Stimulated activated CD4-positive, alpha-beta T cell treated with anti-CD3 and anti-CD28 coated beads, Interleukin-1b, Interleukin-23, amount 100 ng/mL, for 48 hours (primary cell): ENCODE results near the gene MZF1.
"Not testable (repeated sequence)": the region's sequence is repeated elsewhere in the genome, so short reads cannot be mapped to it uniquely, and the experiment has no call there.

Experiments
- DNase-seq: peaks from one replicate; pipeline ENCODE4 v3.0.0-alpha.2; 2020

Gene MZF1

GRCh38 chr19:58572818-58573657 is at the start of gene MZF1:
MZF1 (minus strand) TSS chr19:58573335; CDS start chr19:58571389, 1,946 bp downstream.
- DNase-seq, result peak; percentile 100

DNA sequence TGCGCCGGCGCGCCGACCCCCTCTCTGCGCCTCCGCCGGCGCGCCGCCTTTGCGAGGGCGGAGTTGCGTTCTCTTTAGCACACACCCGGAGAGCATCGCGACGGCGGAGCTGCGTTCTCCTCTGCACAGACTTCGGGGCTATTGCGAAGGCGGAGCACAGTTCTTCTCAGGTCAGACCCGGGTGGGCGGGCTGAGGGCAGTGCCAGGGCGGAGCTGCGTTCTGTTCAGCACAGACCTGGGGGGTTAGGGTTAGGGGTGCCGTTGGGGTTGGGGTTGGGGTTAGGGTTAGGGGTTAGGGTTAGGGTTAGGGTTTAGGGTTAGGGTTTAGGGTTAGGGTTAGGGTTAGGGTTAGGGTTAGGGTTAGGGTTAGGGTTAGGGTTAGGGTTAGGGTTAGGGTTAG is 34.1 kb upstream of the MZF1 start:
- DNase-seq, result not testable (repeated sequence)

GRCh38 chr19:58606251-58606896 is 33.2 kb upstream of the MZF1 start:
- DNase-seq, result not testable (repeated sequence)

DNA sequence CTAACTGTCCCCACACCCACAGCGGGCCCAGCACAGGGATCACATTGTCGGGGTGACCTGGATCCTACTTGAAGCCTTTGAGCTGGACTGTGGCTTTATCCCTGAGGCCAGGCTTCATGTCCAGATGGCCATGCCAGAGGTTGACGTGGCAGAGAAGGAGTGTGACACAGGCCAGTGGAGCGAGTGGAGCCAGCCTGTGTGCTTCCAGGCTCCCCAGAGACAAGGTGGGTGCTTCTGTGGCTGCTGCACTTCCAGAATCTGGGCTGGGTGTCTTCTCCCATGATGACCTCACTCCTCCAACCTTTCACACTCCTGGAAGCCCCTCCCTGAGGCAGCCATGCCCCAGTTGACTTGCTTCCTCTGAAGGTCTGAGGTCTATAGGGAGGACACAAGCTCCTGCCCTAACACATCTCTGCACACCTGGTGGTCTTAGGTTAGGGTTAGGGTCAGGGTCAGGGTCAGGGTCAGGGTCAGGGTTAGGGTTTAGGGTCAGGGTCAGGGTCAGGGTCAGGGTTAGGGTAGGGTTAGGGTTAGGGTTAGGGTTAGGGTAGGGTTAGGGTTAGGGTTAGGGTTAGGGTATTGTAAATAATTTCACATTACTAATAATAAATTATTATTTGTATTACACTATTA is 13.1 kb upstream of the MZF1 start:
- DNase-seq, result no peak

DNA sequence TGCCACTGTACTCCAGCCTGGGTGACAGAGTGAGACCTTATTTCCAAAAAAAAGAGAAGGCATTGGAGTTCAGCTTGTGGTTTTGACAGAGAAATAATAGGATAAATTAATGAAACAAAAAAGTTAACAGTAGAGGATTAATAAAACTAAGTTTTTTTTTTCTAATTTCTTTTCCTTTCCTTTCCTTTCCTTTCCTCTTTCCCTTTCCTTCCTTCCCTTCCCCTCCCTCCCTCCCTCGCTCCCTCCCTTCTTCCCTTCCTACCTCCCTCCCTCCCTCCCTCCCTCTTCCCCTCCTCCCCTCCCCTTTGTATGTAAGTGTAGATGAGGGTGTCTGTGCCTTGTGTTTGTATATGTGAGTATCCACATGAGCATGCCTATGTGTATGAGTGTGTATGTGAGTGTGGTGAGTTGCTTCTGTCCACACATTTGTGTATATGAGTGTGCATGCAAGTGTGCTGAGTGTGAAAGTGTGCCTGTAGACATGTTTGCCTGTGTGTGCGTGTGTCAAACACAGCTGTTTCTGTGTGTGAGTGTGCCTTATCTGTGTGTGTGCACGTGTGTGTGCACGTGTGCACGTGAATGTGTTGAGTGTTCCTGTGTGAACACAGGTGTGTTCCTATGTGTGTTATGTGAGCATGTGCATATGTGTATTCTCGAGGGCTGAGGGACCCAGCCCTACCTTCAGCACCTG is 12.5 kb upstream of the MZF1 start:
- DNase-seq, result no peak

- no peak for DNase-seq
Observed at GRCh38 chr19:58584498-58585441, 11.6 kb upstream of the MZF1 start.

- DNase-seq, result no peak
Observed at GRCh38 chr19:58582985-58583384, 9.8 kb upstream of the MZF1 start.

- peak; percentile 93 for DNase-seq
Observed at GRCh38 chr19:58581227-58582141, 8.3 kb upstream of the MZF1 start.

- DNase-seq, result no peak
Observed at GRCh38 chr19:58579473-58580142, 6.5 kb upstream of the MZF1 start.

GRCh38 chr19:58578012-58578925 is 5.1 kb upstream of the MZF1 start:
- DNase-seq, result peak; percentile 52

DNA sequence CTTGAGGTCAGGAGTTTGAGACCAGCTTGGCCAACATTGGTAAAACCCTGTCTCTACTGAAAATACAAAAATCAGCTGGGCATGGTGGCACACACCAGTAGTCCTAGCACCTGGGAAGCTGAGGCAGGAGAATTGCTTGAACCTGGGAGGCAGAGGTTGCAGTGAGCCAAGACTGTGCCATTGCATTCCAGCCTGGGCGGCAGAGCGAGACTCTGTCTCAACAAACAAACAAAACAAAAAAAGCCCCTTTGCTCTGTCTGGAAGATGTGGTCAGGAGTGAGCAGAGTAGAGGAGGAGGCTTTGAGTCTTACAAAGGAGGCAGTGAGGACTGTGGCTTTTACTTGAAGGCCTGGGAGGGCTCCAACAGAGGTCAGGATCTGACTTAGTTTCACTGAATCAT is 4.4 kb upstream of the MZF1 start:
- peak; percentile 1 for DNase-seq

GRCh38 chr19:58575183-58576041 is 2.3 kb upstream of the MZF1 start:
- peak; percentile 84 for DNase-seq

DNA sequence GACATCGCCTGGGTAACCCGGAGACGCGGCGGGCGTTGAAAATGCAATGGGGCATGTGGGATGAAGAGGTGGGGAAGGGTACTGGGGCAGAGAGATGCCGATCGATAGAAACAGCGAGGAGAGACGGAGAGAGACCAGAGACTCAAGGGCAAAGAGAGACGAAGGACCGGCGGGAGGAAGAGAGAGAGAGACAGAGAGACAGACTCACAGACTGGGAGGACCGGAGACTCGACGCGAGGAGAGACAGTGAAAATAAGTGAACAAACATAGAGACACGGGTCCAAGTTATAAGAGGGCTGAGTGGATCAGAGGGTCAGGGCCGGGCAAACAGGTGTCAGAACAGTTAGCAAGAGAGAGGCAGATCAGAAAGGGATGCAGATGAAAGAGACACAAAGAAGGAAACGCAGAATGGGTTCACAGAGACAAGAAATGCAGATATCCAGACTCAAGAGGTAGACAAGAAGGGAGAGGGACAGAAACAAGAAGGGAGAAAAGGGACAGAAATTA is 576 bp upstream of the MZF1 start:
- DNase-seq, result no peak

- no peak for DNase-seq
Observed at GRCh38 chr19:58572026-58572817, 913 bp downstream of the MZF1 start.

GRCh38 chr19:58571575-58571947 is 1.6 kb downstream of the MZF1 start:
- DNase-seq, result no peak

- DNase-seq, result no peak
Observed at GRCh38 chr19:58570770-58571574, 2.2 kb downstream of the MZF1 start.
